HepG2 (cell line): ENCODE results near the gene HSD17B11. TPM values are rescaled to one million over a fixed set of nuclear protein-coding genes. Genes with fewer than 3 reads are reported as not detected.

ENCODE experiments used
- CREB1 ChIP-seq, 2 experiments: fragments of 450-650 bp in 1 of 2; IDR thresholded peaks; 2 replicates each; pipeline ENCODE4 v1.6.1; 2016 to 2017; ENCODE audit warnings: control low read depth in 1 of 2, mild to moderate bottlenecking in 1 of 2, missing compliant biosample characterization in 1 of 2, missing genetic modification characterization in 1 of 2
- DR1 ChIP-seq: sonication (generic); formaldehyde crosslinking; IDR thresholded peaks from 2 replicates; pipeline ENCODE4 v1.8.0; 2021; ENCODE audit warnings: mild to moderate bottlenecking, missing genetic modification reagents, inconsistent platforms
- ELF1 ChIP-seq: sonication (generic); formaldehyde crosslinking; IDR thresholded peaks from 2 replicates; pipeline ENCODE4 v1.4.0; 2020; ENCODE audit warnings: missing genetic modification reagents
- GATAD1 ChIP-seq: IDR thresholded peaks from 2 replicates; pipeline ENCODE4 v1.6.1; 2016; ENCODE audit warnings: missing genetic modification reagents, missing compliant biosample characterization
- HDAC6 ChIP-seq: fragments of 200-600 bp; sonication (generic); IDR thresholded peaks from 2 replicates; pipeline ENCODE4 v1.7.0; 2017; ENCODE audit warnings: mild to moderate bottlenecking, antibody characterized with exemption, low read length, low read depth
- HHEX ChIP-seq: IDR thresholded peaks from 2 replicates; pipeline ENCODE4 v1.6.1; 2016; ENCODE audit warnings: control low read depth
- MBD4 ChIP-seq: IDR thresholded peaks from 2 replicates; pipeline ENCODE4 v1.6.1; 2012; ENCODE audit warnings: low read length, inconsistent platforms, borderline replicate concordance
- MBNL3 ChIP-seq: fragments of 250-450 bp; sonication (Bioruptor Pico); conservative IDR thresholded peaks from 2 replicates; pipeline ENCODE4 v1.8.0; 2022; ENCODE audit warnings: mild to moderate bottlenecking, inconsistent platforms
- MXI1 ChIP-seq: IDR thresholded peaks from 3 replicates; pipeline ENCODE4 v1.6.1; 2012; ENCODE audit warnings: low read depth, low read length, inconsistent platforms, borderline replicate concordance
- NBN ChIP-seq: fragments of 450-650 bp; conservative IDR thresholded peaks from 2 replicates; pipeline ENCODE4 v1.6.1; 2017
- POGZ ChIP-seq: sonication (generic); formaldehyde crosslinking; IDR thresholded peaks from 2 replicates; pipeline ENCODE4 v1.4.0; 2020; ENCODE audit warnings: mild to moderate bottlenecking, missing genetic modification reagents
- SAFB2 ChIP-seq: sonication (generic); formaldehyde crosslinking; IDR thresholded peaks from 2 replicates; pipeline ENCODE4 v1.5.1; 2020; ENCODE audit warnings: missing genetic modification reagents, low read depth, mild to moderate bottlenecking, borderline replicate concordance
- SIN3B ChIP-seq: fragments of 150-350 bp; IDR thresholded peaks from 2 replicates; pipeline ENCODE4 v1.6.1; 2014; ENCODE audit warnings: low read length
- ZNF235 ChIP-seq: sonication (generic); formaldehyde crosslinking; IDR thresholded peaks from 2 replicates; pipeline ENCODE4 v1.8.1; 2023; ENCODE audit warnings: mild to moderate bottlenecking, missing genetic modification reagents, borderline replicate concordance
- ZNF382 ChIP-seq: sonication (generic); formaldehyde crosslinking; IDR thresholded peaks from 2 replicates; pipeline ENCODE4 v1.5.0; 2020; ENCODE audit warnings: missing genetic modification reagents, mild to moderate bottlenecking, borderline replicate concordance
- ZNF557 ChIP-seq: sonication (generic); formaldehyde crosslinking; IDR thresholded peaks from 2 replicates; pipeline ENCODE4 v1.4.0; 2020; ENCODE audit warnings: missing genetic modification reagents
- ZNF580 ChIP-seq: IDR thresholded peaks from 2 replicates; pipeline ENCODE4 v1.6.1; 2016; ENCODE audit warnings: low read depth, borderline replicate concordance
- ZNF709 ChIP-seq: sonication (generic); formaldehyde crosslinking; IDR thresholded peaks from 2 replicates; pipeline ENCODE4 v1.5.0; 2020; ENCODE audit warnings: mild to moderate bottlenecking, missing genetic modification reagents
- ZNF747 ChIP-seq: sonication (generic); formaldehyde crosslinking; IDR thresholded peaks from 2 replicates; pipeline ENCODE4 v1.8.1; 2023; ENCODE audit warnings: missing genetic modification reagents, mild to moderate bottlenecking, borderline replicate concordance
- polyA plus RNA-seq, 8 experiments: library from polyadenylated mRNA; depleted of rRNA in 3 of 8; stranded (reverse) in 7 of 8; unstranded in 1 of 8; fragments of >200 nt; fragmentation: Illumina TruSeq in 4 of 8; extraction: Trizol in 4 of 8; gene quantifications; 2 replicates each; pipeline versions ENCODE4 v1.2.1 to v1.2.3, GENCODE V29; 2011 to 2016; ENCODE audit warnings: low read depth in 4 of 8, missing spikeins in 1 of 8, mixed read lengths in 1 of 8; ENCODE audit not compliant: insufficient read depth in 1 of 8
- total RNA-seq, 5 experiments: library from RNA; depleted of rRNA; stranded (reverse); fragments of >200 nt; fragmentation: Illumina TruSeq; extraction: Trizol; gene quantifications; 2 replicates each; pipeline ENCODE4 v1.2.3, GENCODE V29; 2016; ENCODE audit warnings: low read depth in 1 of 5
- TF ChIP-seq, protein P1 (sequence below): IDR thresholded peaks from 2 replicates; pipeline ENCODE4 v1.6.1; 2016
- TF ChIP-seq, protein P2 (sequence below): IDR thresholded peaks from 2 replicates; pipeline ENCODE4 v1.6.1; 2018; ENCODE audit warnings: missing genetic modification reagents, mild to moderate bottlenecking, missing compliant biosample characterization
- TF ChIP-seq, protein P3 (sequence below): sonication (generic); formaldehyde crosslinking; IDR thresholded peaks from 2 replicates; pipeline ENCODE4 v1.8.1; 2023; ENCODE audit warnings: mild to moderate bottlenecking, missing genetic modification reagents, borderline replicate concordance
- TF ChIP-seq, protein P4 (sequence below): sonication (generic); formaldehyde crosslinking; IDR thresholded peaks from 2 replicates; pipeline ENCODE4 v1.5.1; 2020; ENCODE audit warnings: missing genetic modification reagents, mild to moderate bottlenecking, borderline replicate concordance
- TF ChIP-seq, protein P5 (sequence below): IDR thresholded peaks from 2 replicates; pipeline ENCODE4 v1.6.1; 2012; ENCODE audit warnings: low read length, improper control_type of control experiment

HSD17B11 gene
- total and polyA plus RNA-seq, 2 of the 13 experiments (the other 11 are each of a cell fraction or from before 2014, with no cell fraction given), result 121 to 158 TPM

- TF ChIP-seq NBN (no peak), HHEX (no peak), SAFB2 (CRISPR knock-in tag) (no peak), ZNF382 (no peak), MBD4 (no peak), POGZ (CRISPR knock-in tag) (no peak), MXI1 (no peak), ZNF580 (no peak), SIN3B (no peak), ZNF557 (CRISPR knock-in tag) (0 out of 2 replicates have a peak, but pooled peaks have one; percentile 42), ZNF235 (no peak), CREB1 (IDR thresholded peaks at IDR 0.05) (no peak), CREB1 (CRISPR knock-in tag; IDR thresholded peaks at IDR 0.05) (no peak), DR1 (CRISPR knock-in tag) (no peak), GATAD1 (no peak), ELF1 (CRISPR knock-in tag) (no peak), HDAC6 (no peak), ZNF747 (no peak), MBNL3 (CRISPR knock-in tag) (no peak), ZNF709 (CRISPR knock-in tag) (no peak)
- TF ChIP-seq, protein P1, sequence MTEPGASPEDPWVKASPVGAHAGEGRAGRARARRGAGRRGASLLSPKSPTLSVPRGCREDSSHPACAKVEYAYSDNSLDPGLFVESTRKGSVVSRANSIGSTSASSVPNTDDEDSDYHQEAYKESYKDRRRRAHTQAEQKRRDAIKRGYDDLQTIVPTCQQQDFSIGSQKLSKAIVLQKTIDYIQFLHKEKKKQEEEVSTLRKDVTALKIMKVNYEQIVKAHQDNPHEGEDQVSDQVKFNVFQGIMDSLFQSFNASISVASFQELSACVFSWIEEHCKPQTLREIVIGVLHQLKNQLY, result no peak
- TF ChIP-seq, protein P2, sequence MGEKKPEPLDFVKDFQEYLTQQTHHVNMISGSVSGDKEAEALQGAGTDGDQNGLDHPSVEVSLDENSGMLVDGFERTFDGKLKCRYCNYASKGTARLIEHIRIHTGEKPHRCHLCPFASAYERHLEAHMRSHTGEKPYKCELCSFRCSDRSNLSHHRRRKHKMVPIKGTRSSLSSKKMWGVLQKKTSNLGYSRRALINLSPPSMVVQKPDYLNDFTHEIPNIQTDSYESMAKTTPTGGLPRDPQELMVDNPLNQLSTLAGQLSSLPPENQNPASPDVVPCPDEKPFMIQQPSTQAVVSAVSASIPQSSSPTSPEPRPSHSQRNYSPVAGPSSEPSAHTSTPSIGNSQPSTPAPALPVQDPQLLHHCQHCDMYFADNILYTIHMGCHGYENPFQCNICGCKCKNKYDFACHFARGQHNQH (CRISPR knock-in tag), result no peak
- TF ChIP-seq, protein P3, sequence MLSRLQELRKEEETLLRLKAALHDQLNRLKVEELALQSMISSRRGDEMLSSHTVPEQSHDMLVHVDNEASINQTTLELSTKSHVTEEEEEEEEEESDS, result no peak
- TF ChIP-seq, protein P4, sequence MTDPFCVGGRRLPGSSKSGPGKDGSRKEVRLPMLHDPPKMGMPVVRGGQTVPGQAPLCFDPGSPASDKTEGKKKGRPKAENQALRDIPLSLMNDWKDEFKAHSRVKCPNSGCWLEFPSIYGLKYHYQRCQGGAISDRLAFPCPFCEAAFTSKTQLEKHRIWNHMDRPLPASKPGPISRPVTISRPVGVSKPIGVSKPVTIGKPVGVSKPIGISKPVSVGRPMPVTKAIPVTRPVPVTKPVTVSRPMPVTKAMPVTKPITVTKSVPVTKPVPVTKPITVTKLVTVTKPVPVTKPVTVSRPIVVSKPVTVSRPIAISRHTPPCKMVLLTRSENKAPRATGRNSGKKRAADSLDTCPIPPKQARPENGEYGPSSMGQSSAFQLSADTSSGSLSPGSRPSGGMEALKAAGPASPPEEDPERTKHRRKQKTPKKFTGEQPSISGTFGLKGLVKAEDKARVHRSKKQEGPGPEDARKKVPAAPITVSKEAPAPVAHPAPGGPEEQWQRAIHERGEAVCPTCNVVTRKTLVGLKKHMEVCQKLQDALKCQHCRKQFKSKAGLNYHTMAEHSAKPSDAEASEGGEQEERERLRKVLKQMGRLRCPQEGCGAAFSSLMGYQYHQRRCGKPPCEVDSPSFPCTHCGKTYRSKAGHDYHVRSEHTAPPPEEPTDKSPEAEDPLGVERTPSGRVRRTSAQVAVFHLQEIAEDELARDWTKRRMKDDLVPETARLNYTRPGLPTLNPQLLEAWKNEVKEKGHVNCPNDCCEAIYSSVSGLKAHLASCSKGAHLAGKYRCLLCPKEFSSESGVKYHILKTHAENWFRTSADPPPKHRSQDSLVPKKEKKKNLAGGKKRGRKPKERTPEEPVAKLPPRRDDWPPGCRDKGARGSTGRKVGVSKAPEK, result peak; percentile 6; the same call in 1 of the 2 replicates
- TF ChIP-seq, protein P5, sequence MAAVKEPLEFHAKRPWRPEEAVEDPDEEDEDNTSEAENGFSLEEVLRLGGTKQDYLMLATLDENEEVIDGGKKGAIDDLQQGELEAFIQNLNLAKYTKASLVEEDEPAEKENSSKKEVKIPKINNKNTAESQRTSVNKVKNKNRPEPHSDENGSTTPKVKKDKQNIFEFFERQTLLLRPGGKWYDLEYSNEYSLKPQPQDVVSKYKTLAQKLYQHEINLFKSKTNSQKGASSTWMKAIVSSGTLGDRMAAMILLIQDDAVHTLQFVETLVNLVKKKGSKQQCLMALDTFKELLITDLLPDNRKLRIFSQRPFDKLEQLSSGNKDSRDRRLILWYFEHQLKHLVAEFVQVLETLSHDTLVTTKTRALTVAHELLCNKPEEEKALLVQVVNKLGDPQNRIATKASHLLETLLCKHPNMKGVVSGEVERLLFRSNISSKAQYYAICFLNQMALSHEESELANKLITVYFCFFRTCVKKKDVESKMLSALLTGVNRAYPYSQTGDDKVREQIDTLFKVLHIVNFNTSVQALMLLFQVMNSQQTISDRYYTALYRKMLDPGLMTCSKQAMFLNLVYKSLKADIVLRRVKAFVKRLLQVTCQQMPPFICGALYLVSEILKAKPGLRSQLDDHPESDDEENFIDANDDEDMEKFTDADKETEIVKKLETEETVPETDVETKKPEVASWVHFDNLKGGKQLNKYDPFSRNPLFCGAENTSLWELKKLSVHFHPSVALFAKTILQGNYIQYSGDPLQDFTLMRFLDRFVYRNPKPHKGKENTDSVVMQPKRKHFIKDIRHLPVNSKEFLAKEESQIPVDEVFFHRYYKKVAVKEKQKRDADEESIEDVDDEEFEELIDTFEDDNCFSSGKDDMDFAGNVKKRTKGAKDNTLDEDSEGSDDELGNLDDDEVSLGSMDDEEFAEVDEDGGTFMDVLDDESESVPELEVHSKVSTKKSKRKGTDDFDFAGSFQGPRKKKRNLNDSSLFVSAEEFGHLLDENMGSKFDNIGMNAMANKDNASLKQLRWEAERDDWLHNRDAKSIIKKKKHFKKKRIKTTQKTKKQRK, result no peak
Observed at GRCh38 chr4:87391576-87392054, 627 bp upstream of the HSD17B11 start (continued).
